MG63 (cell line): Measurements from ENCODE around the gene COX5A. TPM values are rescaled to one million over a fixed set of nuclear protein-coding genes. Genes with fewer than 3 reads are reported as not detected.
A peak's percentile ranks its signal among the peaks of the same experiment; 100 is the strongest.

Experiments
- DNase-seq: peaks from one replicate; pipeline ENCODE4 v3.0.0-alpha.2; 2020
- H3K27me3 ChIP-seq: fragments of 250-450 bp; sonication (Bioruptor Pico); 2 replicates; pipeline ENCODE4 v1.5.1; 2020; ENCODE audit warnings: mild to moderate bottlenecking, moderate library complexity
- H3K36me3 ChIP-seq: fragments of 250-450 bp; sonication (Bioruptor Pico); 2 replicates; pipeline ENCODE4 v1.5.1; 2020; ENCODE audit warnings: mild to moderate bottlenecking, moderate library complexity
- H3K4me3 ChIP-seq: fragments of 250-450 bp; sonication (Bioruptor Pico); 2 replicates; pipeline ENCODE4 v1.5.1; 2020; ENCODE audit warnings: mild to moderate bottlenecking, moderate library complexity
- H3K9me3 ChIP-seq: fragments of 250-450 bp; sonication (Bioruptor Pico); 2 replicates; pipeline ENCODE4 v1.5.1; 2020; ENCODE audit warnings: mild to moderate bottlenecking, moderate library complexity
- total RNA-seq: library from RNA; depleted of rRNA; stranded (reverse); fragments of >200 nt; shearing (Covaris generic); gene quantifications from 2 replicates; pipeline ENCODE4 v1.2.3, GENCODE V29; 2014; ENCODE audit warnings: low replicate concordance; rRNA removed

The COX5A gene
- total RNA-seq, result 343 and 426 TPM in 2 replicates

GRCh38 chr15:74937590-74938371, at the start of gene COX5A:
TSS of gene COX5A (minus strand) at chr15:74938073. CDS start at chr15:74938014, 59 bp downstream.
- no peaks in the 10 kb centered on the region for H3K27me3 ChIP-seq
- H3K9me3 ChIP-seq, result no peaks in the 10 kb centered on the region
- peaks cover 32% of the 10 kb centered on the region for H3K36me3 ChIP-seq
- H3K4me3 ChIP-seq, result peak within 1 kb of the TSS; percentile 100
- DNase-seq, result peak; percentile 97

GRCh38 chr15:74983725-74984231, 45.9 kb upstream of the COX5A start:
- Histone ChIP-seq H3K27me3 (peaks cover 9% of the 10 kb centered on the region), H3K4me3 (no peak overlapping the region)
- peak; percentile 48 for DNase-seq

GRCh38 chr15:74982183-74982582, 44.3 kb upstream of the COX5A start:
- H3K36me3 ChIP-seq, result no peaks in the 10 kb centered on the region
- no peaks in the 10 kb centered on the region for H3K9me3 ChIP-seq
- DNase-seq, result no peak
- H3K27me3 ChIP-seq, result peaks cover 9% of the 10 kb centered on the region
- no peak overlapping the region for H3K4me3 ChIP-seq

More at GRCh38 chr15:74983725-74984231, 45.9 kb upstream of the COX5A start:
- H3K9me3 ChIP-seq, result no peaks in the 10 kb centered on the region
- no peaks in the 10 kb centered on the region for H3K36me3 ChIP-seq

- DNase-seq, result peak; percentile 35
- Histone ChIP-seq H3K9me3 (no peaks in the 10 kb centered on the region), H3K36me3 (no peaks in the 10 kb centered on the region), H3K27me3 (peaks cover 2% of the 10 kb centered on the region), H3K4me3 (no peak overlapping the region)
Observed at GRCh38 chr15:74978503-74978902, 40.6 kb upstream of the COX5A start.

GRCh38 chr15:74978077-74978476, 40.2 kb upstream of the COX5A start:
- DNase-seq, result no peak
- H3K27me3 ChIP-seq, result peaks cover 2% of the 10 kb centered on the region
- no peak overlapping the region for H3K4me3 ChIP-seq
- no peaks in the 10 kb centered on the region for H3K9me3 ChIP-seq
- no peaks in the 10 kb centered on the region for H3K36me3 ChIP-seq

- no peaks in the 10 kb centered on the region for H3K36me3 ChIP-seq
- no peaks in the 10 kb centered on the region for H3K9me3 ChIP-seq
- DNase-seq, result no peak
- no peak overlapping the region for H3K4me3 ChIP-seq
- peaks cover 2% of the 10 kb centered on the region for H3K27me3 ChIP-seq
Observed at GRCh38 chr15:74977599-74977998, 39.7 kb upstream of the COX5A start.

- DNase-seq, result no peak
- Histone ChIP-seq H3K27me3 (peaks cover 2% of the 10 kb centered on the region), H3K4me3 (no peak overlapping the region), H3K9me3 (no peaks in the 10 kb centered on the region), H3K36me3 (no peaks in the 10 kb centered on the region)
Observed at GRCh38 chr15:74976159-74976558, 38.3 kb upstream of the COX5A start.

- no peak for DNase-seq
Observed at GRCh38 chr15:74967670-74968069, 29.8 kb upstream of the COX5A start.

GRCh38 chr15:74964794-74965193, 26.9 kb upstream of the COX5A start:
- no peaks in the 10 kb centered on the region for H3K36me3 ChIP-seq
- no peaks in the 10 kb centered on the region for H3K9me3 ChIP-seq
- no peak for DNase-seq
- no peaks in the 10 kb centered on the region for H3K27me3 ChIP-seq
- no peak overlapping the region for H3K4me3 ChIP-seq

More at GRCh38 chr15:74967670-74968069, 29.8 kb upstream of the COX5A start:
- Histone ChIP-seq H3K9me3 (no peaks in the 10 kb centered on the region), H3K4me3 (no peak overlapping the region), H3K36me3 (no peaks in the 10 kb centered on the region), H3K27me3 (no peaks in the 10 kb centered on the region)

GRCh38 chr15:74963213-74963612, 25.3 kb upstream of the COX5A start:
- H3K9me3 ChIP-seq, result no peaks in the 10 kb centered on the region
- H3K4me3 ChIP-seq, result no peak overlapping the region
- no peaks in the 10 kb centered on the region for H3K27me3 ChIP-seq
- no peak for DNase-seq
- H3K36me3 ChIP-seq, result no peaks in the 10 kb centered on the region

- no peak overlapping the region for H3K4me3 ChIP-seq
- DNase-seq, result no peak
- no peaks in the 10 kb centered on the region for H3K9me3 ChIP-seq
- no peaks in the 10 kb centered on the region for H3K36me3 ChIP-seq
- H3K27me3 ChIP-seq, result no peaks in the 10 kb centered on the region
Observed at GRCh38 chr15:74962671-74963070, 24.8 kb upstream of the COX5A start.

- no peaks in the 10 kb centered on the region for H3K9me3 ChIP-seq
- H3K36me3 ChIP-seq, result no peaks in the 10 kb centered on the region
- H3K4me3 ChIP-seq, result no peak overlapping the region
- DNase-seq, result no peak
- no peaks in the 10 kb centered on the region for H3K27me3 ChIP-seq
Observed at GRCh38 chr15:74962219-74962618, 24.3 kb upstream of the COX5A start.

GRCh38 chr15:74961616-74962015, 23.7 kb upstream of the COX5A start:
- DNase-seq, result no peak

GRCh38 chr15:74960995-74961588, 23.2 kb upstream of the COX5A start:
- DNase-seq, result peak; percentile 18
- H3K27me3 ChIP-seq, result no peaks in the 10 kb centered on the region
- H3K4me3 ChIP-seq, result no peak overlapping the region
- no peaks in the 10 kb centered on the region for H3K36me3 ChIP-seq
- no peaks in the 10 kb centered on the region for H3K9me3 ChIP-seq

More at GRCh38 chr15:74961616-74962015, 23.7 kb upstream of the COX5A start:
- Histone ChIP-seq H3K27me3 (no peaks in the 10 kb centered on the region), H3K9me3 (no peaks in the 10 kb centered on the region), H3K36me3 (no peaks in the 10 kb centered on the region), H3K4me3 (no peak overlapping the region)

- Histone ChIP-seq H3K9me3 (no peaks in the 10 kb centered on the region), H3K4me3 (no peak overlapping the region), H3K36me3 (no peaks in the 10 kb centered on the region), H3K27me3 (no peaks in the 10 kb centered on the region)
- DNase-seq, result no peak
Observed at GRCh38 chr15:74960286-74960685, 22.4 kb upstream of the COX5A start.

- no peaks in the 10 kb centered on the region for H3K27me3 ChIP-seq
- no peaks in the 10 kb centered on the region for H3K36me3 ChIP-seq
- H3K9me3 ChIP-seq, result no peaks in the 10 kb centered on the region
- no peak overlapping the region for H3K4me3 ChIP-seq
- DNase-seq, result no peak
Observed at GRCh38 chr15:74959586-74959939, 21.7 kb upstream of the COX5A start.

- no peaks in the 10 kb centered on the region for H3K36me3 ChIP-seq
- DNase-seq, result no peak
- H3K27me3 ChIP-seq, result no peaks in the 10 kb centered on the region
- H3K4me3 ChIP-seq, result no peak overlapping the region
- H3K9me3 ChIP-seq, result no peaks in the 10 kb centered on the region
Observed at GRCh38 chr15:74958908-74959585, 21.2 kb upstream of the COX5A start.
